OCI-LY3 (cell line): Measurements from ENCODE around the gene MMP20.
"Not testable (repeated sequence)": the region's sequence is repeated elsewhere in the genome, so short reads cannot be mapped to it uniquely, and the experiment has no call there.

Source experiments
- H2AFZ ChIP-seq: fragments of 200-600, 300-600 bp; shearing (Covaris generic); 2 replicates; pipeline ENCODE4 v1.6.0; 2014; ENCODE audit warnings: antibody characterized with exemption, low read depth, low read length
- H3K27ac ChIP-seq: fragments of 200-600, 300-600 bp; sonication (generic); 2 replicates; pipeline ENCODE4 v1.5.1; 2014; ENCODE audit warnings: mild to moderate bottlenecking, low read length, moderate library complexity, mixed read lengths
- H3K27me3 ChIP-seq: fragments of 200-600, 300-600 bp; sonication (generic); 2 replicates; pipeline ENCODE4 v1.6.1; 2014; ENCODE audit warnings: low read depth, low read length, mixed read lengths
- H3K36me3 ChIP-seq: fragments of 200-600, 300-600 bp; sonication (generic); replicated peaks from 2 replicates; pipeline ENCODE3; 2014; ENCODE audit warnings: low read depth, low read length, mixed read lengths
- H3K4me1 ChIP-seq: fragments of 300-600, 200-600 bp; sonication (generic); 2 replicates; pipeline ENCODE4 v1.6.1; 2014; ENCODE audit warnings: low read length, mixed read lengths
- H3K4me2 ChIP-seq: fragments of 200-600, 300-600 bp; sonication (generic); 2 replicates; pipeline ENCODE4 v1.6.1; 2014; ENCODE audit warnings: low read length, mixed read lengths
- H3K4me3 ChIP-seq: fragments of 300-600, 200-600 bp; sonication (generic); 2 replicates; pipeline ENCODE4 v1.5.1; 2014; ENCODE audit warnings: antibody characterized with exemption, mild to moderate bottlenecking, low read length, moderate library complexity
- H3K79me2 ChIP-seq: fragments of 300-600, 200-600 bp; shearing (Covaris generic); 2 replicates; pipeline ENCODE4 v1.6.1; 2014; ENCODE audit warnings: mild to moderate bottlenecking, low read length, mixed read lengths
- H3K9ac ChIP-seq: fragments of 300-600, 200-600 bp; shearing (Covaris generic); 2 replicates; pipeline ENCODE4 v1.6.0; 2014; ENCODE audit warnings: mild to moderate bottlenecking, low read length, moderate library complexity
- H3K9me3 ChIP-seq: fragments of 200-600, 300-600 bp; shearing (Covaris generic); 2 replicates; pipeline ENCODE4 v1.6.1; 2014; ENCODE audit warnings: low read length, mixed read lengths; ENCODE audit not compliant: insufficient read depth
- H4K20me1 ChIP-seq: fragments of 200-600, 300-600 bp; sonication (generic); 2 replicates; pipeline ENCODE4 v1.6.1; 2016; ENCODE audit warnings: low read length, mixed read lengths; ENCODE audit not compliant: insufficient read depth
- EZH2phosphoT487 ChIP-seq: fragments of 200-600 bp; shearing (Covaris generic); IDR thresholded peaks from 2 replicates; pipeline ENCODE4 v1.6.1; 2018; ENCODE audit warnings: antibody characterized with exemption, mixed run types, low read depth
- TF ChIP-seq, protein P1 (sequence below): fragments of 200-600, 300-600 bp; sonication (generic); IDR thresholded peaks from 2 replicates; pipeline ENCODE4 v1.5.1; 2014; ENCODE audit warnings: antibody characterized with exemption, low read length, low read depth

Gene MMP20

DNA sequence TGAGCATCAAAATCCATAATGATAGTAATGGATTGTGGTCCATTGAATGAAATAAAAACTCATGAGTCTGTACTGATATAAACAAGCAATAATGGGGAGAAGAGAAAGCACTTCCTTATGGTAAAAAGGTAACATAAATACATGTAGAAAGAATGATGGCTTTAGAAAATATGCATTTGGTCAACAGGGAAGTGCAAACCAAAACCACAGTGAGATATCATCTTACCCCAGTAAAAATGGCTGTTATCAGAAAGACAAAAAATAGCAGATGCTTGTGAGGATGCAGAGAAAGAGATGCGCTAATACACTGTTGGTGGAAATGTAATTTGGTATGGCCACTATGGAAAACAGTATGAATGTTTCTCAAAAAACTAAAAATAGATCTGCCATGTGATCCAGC lies 6.9 kb upstream of the MMP20 start:
- Histone ChIP-seq H3K9me3 (no peaks in the 10 kb centered on the region), H3K4me3 (no peak overlapping the region), H3K79me2 (no peaks in the 10 kb centered on the region), H4K20me1 (no peaks in the 10 kb centered on the region), H3K4me2 (no peak overlapping the region), H3K27ac (no peak overlapping the region), H3K36me3 (no peaks in the 10 kb centered on the region), H3K4me1 (no peaks in the 10 kb centered on the region), H3K27me3 (peaks cover 3% of the 10 kb centered on the region; the same call in 1 of the 2 replicates), H2AFZ (no peak overlapping the region), H3K9ac (no peak overlapping the region)
- no peak for TF ChIP-seq EZH2phosphoT487
- TF ChIP-seq, protein P1, sequence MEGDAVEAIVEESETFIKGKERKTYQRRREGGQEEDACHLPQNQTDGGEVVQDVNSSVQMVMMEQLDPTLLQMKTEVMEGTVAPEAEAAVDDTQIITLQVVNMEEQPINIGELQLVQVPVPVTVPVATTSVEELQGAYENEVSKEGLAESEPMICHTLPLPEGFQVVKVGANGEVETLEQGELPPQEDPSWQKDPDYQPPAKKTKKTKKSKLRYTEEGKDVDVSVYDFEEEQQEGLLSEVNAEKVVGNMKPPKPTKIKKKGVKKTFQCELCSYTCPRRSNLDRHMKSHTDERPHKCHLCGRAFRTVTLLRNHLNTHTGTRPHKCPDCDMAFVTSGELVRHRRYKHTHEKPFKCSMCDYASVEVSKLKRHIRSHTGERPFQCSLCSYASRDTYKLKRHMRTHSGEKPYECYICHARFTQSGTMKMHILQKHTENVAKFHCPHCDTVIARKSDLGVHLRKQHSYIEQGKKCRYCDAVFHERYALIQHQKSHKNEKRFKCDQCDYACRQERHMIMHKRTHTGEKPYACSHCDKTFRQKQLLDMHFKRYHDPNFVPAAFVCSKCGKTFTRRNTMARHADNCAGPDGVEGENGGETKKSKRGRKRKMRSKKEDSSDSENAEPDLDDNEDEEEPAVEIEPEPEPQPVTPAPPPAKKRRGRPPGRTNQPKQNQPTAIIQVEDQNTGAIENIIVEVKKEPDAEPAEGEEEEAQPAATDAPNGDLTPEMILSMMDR, result no peak

GRCh38 chr11:102630598-102631448 lies 5.7 kb upstream of the MMP20 start:
- no peak overlapping the region for H2AFZ ChIP-seq
- no peaks in the 10 kb centered on the region for H4K20me1 ChIP-seq
- H3K4me2 ChIP-seq, result no peak overlapping the region
- no peaks in the 10 kb centered on the region for H3K9me3 ChIP-seq
- no peaks in the 10 kb centered on the region for H3K36me3 ChIP-seq
- no peak overlapping the region for H3K4me3 ChIP-seq
- peaks cover 3% of the 10 kb centered on the region; the same call in 1 of the 2 replicates for H3K27me3 ChIP-seq
- no peak overlapping the region for H3K9ac ChIP-seq
- H3K4me1 ChIP-seq, result no peaks in the 10 kb centered on the region
- H3K27ac ChIP-seq, result no peak overlapping the region
- H3K79me2 ChIP-seq, result no peaks in the 10 kb centered on the region
- TF ChIP-seq EZH2phosphoT487, result no peak
- TF ChIP-seq, protein P1, result no peak

DNA sequence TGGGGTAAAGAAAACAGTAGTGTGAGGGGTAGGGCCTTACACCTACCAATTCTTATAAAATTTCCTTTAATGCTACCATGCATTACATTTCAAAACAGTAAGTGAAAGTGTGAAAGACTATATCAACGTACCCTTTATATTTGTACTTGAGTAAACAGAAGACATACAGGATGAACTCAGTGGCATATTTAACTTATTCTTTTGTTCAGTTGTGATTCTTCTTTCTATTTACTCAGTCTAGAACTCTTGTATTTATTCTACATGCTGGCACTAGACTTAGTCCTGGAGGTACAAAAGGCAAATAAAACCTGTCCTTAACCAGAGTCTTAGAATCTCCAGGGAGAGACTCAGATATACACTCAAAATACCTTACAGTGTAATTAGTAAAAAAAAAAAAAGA lies 4.8 kb upstream of the MMP20 start:
- not testable (repeated sequence) for H3K4me3 ChIP-seq, H3K36me3 ChIP-seq, H3K4me1 ChIP-seq, H2AFZ ChIP-seq, H3K4me2 ChIP-seq, H3K27ac ChIP-seq, H4K20me1 ChIP-seq, H3K79me2 ChIP-seq, H3K9me3 ChIP-seq, H3K9ac ChIP-seq, H3K27me3 ChIP-seq

GRCh38 chr11:102626676-102627075 lies 1.5 kb upstream of the MMP20 start:
- no peak overlapping the region for H3K4me2 ChIP-seq
- no peak overlapping the region for H3K27ac ChIP-seq
- no peaks in the 10 kb centered on the region for H4K20me1 ChIP-seq
- H3K79me2 ChIP-seq, result no peaks in the 10 kb centered on the region
- H3K27me3 ChIP-seq, result peaks cover 3% of the 10 kb centered on the region; the same call in 1 of the 2 replicates
- no peak overlapping the region for H3K9ac ChIP-seq
- no peaks in the 10 kb centered on the region for H3K9me3 ChIP-seq
- H3K4me1 ChIP-seq, result no peaks in the 10 kb centered on the region
- H2AFZ ChIP-seq, result no peak overlapping the region
- no peak overlapping the region for H3K4me3 ChIP-seq
- no peak for TF ChIP-seq EZH2phosphoT487
- TF ChIP-seq, protein P1, result no peak
- H3K36me3 ChIP-seq, result no peaks in the 10 kb centered on the region
